ENCODE measurements around the gene PGR.

GRCh38 chr11:101129203-101129943, at the start of gene PGR:
- TF ChIP-seq SIN3A (IDR thresholded peaks at IDR 0.05; ENCODE audit: borderline replicate concordance, insufficient read depth, low read depth, low read length) (no peak), CTCF (IDR thresholded peaks at IDR 0.05) (no peak), POLR2AphosphoS5 (IDR thresholded peaks at IDR 0.05; ENCODE audit: low read depth, low read length) (no peak), REST (IDR thresholded peaks at IDR 0.05; ENCODE audit: insufficient read depth in 1 of 2, low read depth in 2 of 2, low read length in 1 of 2) (no peak)

Data from Panc1 (cell line).